HS-27A (cell line): ENCODE results near the gene ZNF385D.

Experiments used
- DNase-seq: peaks from one replicate; pipeline ENCODE4 v3.0.0-alpha.2; 2012; ENCODE audit warnings: low read depth, missing footprints

Gene ZNF385D

GRCh38 chr3:21670386-21670785, 80.6 kb downstream of the ZNF385D start:
- no peak for DNase-seq

- DNase-seq, result no peak
Observed at GRCh38 chr3:21668012-21668411, 83.0 kb downstream of the ZNF385D start.

DNA sequence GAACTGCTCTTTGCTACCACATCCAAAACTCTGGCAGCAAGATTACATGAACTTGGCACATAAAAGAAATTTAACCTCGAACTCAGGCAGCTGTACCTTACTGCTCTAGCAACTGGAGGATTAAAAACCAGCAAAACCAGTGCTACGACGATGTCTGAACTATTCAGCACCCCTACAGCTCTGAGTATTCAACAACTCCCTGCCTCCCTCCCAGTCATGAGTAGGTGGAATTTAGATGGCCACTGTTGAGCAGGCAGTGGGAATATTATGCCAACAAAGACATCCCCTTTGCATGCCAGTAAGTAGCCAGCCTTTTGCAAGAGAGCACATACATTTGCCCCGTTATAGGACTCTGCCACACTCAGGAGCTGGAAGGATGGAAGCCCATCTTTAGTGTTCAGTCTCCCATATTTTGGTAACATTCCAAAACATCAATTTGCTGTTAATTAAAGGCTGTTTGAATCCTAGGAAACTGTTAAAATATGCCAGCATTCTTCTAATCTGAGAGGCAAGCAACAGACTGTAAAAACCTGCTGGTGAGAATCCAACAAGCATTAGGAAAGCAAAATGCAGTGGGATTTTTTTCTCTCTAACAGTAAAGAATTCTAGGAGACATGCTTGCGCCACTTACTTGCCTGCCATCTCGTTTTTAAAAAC, 85.4 kb downstream of the ZNF385D start:
- no peak for DNase-seq

DNA sequence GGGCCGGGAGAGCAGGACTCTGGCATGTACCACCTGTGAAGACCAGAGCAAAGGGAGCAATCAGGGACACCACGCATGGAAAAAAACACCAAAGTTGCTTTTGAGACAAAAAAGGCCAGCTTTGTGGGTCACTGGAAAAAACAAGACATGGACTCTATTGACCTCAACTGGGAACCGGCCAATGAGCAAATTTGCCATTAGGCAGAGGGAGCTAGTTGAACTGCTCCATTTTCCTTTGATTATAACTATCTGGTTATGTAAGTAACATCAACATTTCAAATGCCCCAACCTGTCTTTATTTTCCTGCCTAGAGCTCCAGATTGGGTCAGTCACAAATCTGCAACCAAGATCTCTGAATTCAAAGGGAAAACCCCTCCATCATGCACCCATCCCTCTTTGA, 86.0 kb downstream of the ZNF385D start:
- DNase-seq, result no peak

DNA sequence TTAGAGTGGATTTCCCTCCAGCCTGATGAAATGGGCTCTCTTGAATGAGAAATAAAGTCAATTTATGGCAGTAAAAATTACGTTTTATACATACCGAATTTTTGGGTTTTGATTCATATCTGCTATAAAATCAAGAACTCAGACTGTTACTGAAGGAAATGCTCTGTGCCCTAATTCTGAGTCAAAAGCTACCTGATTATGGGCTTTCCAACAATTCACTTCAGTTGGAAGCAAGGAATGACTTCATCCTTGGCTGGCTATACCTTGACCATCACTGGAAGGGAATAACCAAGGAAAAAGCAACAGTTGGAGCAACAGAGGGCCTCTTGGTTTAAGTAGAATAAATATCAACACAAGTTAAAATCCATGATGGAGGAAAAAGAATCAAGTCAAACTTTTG, 88.6 kb downstream of the ZNF385D start:
- no peak for DNase-seq

GRCh38 chr3:21654662-21655061, 96.3 kb downstream of the ZNF385D start:
- peak; percentile 33 for DNase-seq

DNA sequence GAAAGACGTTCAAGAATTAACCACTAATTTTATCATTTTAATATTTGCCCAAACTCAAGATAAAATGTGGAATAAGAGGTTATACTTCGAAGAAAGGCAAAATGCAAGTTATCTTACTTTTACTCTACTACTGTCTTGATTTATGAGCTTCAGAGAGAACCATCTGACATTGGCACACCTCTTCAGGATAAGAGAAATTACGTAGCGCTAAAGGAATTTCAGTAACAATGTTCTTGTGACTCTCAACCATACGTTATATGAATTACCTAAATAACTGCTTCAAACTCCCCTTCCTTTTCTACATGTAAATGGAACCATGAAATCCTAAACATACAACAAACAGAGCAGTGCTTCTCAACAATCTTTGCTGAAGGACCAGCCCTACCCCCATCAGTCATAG, 96.8 kb downstream of the ZNF385D start:
- no peak for DNase-seq

- DNase-seq, result no peak
Observed at GRCh38 chr3:21649519-21649918, 101.5 kb downstream of the ZNF385D start.

- no peak for DNase-seq
Observed at GRCh38 chr3:21647961-21648360, 103.0 kb downstream of the ZNF385D start.

DNA sequence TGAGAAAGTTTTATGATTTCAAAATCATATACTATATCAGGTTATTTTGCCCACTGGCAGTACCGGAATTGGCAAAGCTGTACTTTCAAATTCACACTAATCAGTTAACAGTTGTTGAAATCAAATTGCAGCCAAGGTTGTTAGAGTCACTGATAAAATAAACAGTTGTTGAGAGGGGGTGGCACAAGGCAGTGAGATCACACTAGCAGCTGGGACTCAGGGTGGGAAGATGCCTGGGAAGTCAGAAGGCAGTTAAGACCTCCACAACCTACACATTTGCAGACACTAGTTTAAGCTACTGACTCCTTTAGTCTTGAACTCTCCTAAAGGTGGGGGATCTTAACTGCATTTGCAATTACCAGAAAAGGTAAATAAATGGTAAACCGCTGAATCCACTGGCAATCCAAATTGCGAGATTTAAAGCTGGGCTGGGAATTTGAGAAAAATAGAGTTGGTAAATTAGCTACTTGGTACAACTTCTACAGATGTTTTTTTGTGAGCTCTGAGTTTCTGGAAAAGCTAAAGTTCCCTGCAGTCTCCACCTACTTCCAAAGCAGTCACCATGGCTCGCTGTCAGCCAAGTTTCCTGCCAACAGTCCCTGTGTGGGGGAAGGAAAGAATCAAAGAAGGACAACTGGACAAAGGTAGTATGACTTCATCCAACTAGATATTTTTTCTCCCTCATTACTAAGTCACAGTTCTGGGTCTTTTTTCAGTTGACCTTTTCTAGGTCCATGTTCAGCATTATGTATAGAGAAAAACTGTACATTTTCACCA, 105.7 kb downstream of the ZNF385D start:
- no peak for DNase-seq

- DNase-seq, result no peak
Observed at GRCh38 chr3:21644268-21644667, 106.7 kb downstream of the ZNF385D start.

GRCh38 chr3:21643752-21644151, 107.3 kb downstream of the ZNF385D start:
- DNase-seq, result no peak

DNA sequence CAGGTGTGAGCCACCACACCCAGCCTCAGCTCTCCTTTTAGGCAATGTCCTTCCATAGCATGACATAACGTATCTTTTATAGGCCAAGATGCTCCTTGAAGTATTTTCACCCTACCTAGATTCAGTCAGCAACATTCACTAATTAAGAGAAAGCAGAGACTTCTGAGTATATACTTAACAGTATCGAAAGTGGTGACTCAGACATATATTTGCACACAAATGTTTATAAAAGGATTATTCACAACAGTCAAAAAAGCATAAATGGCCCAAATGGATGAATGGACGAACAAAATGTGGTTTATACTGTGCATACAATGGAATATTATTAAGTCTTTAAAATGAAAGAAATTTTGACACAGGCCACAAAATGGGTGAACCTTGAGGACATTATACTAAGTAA, 108.6 kb downstream of the ZNF385D start:
- DNase-seq, result no peak

- DNase-seq, result no peak
Observed at GRCh38 chr3:21641959-21642358, 109.1 kb downstream of the ZNF385D start.

DNA sequence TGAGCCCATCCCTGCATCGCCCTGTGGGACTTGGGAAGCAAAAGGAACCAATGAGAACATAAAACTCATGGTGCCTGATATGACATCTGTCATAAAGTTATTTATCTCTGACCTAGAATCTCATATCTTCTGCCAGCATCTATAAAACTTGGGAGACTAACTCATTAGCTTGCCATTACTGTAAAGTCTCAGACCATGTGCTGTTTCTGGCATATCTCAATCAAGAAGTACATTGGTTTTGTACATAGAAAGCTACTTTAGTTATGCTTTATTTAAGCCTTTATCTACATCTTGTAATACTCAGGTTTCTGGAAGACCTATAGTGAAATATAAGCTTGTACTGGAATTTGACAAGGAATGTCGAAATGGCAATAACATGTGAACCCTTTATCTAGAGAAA, 112.5 kb downstream of the ZNF385D start:
- no peak for DNase-seq

DNA sequence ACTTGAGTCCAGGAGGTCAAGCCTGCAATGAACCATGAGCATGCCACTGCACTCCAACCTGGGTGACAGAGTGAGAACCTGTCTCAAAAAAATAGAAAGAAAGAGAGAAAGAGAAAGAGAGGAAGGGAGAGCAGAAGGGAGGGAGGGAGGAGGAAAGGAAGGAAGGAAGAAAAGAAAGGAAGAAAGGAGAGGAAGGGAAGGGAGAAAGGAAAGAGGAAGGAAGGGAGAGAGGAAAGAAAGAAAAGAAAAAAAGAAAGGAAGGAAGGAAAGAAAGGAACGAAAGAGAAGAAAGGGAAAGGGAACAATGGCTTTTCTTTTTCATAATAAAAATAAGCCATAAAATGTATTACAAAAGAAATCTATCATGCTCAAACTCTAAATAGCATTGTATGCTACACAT, 116.9 kb downstream of the ZNF385D start:
- no peak for DNase-seq

GRCh38 chr3:21624524-21624923, 126.5 kb downstream of the ZNF385D start:
- DNase-seq, result no peak

DNA sequence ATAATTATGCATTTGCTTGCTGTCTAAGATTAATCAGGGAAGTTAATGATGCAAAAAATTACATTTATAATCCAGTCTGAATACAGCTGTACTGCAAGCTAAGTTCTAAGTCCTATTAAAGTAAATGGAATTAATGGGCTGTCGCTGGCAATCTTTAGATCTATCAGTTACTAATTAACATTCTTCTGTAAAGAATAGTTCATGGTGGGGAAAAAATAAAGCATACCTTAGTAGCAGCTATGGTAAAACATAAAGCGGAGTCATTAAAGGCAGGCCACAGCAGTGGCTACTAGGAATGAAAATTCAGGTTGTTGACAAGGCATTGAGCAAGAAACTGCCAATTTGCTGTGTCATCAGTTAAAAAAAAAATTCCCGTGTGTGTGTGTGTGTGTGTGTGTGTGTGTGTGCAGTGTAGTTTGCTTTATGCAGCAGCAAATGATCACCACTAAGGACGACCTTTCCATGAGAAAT, 129.8 kb downstream of the ZNF385D start:
- DNase-seq, result peak; percentile 5

- no peak for DNase-seq
Observed at GRCh38 chr3:21620511-21621155, 130.4 kb downstream of the ZNF385D start.

DNA sequence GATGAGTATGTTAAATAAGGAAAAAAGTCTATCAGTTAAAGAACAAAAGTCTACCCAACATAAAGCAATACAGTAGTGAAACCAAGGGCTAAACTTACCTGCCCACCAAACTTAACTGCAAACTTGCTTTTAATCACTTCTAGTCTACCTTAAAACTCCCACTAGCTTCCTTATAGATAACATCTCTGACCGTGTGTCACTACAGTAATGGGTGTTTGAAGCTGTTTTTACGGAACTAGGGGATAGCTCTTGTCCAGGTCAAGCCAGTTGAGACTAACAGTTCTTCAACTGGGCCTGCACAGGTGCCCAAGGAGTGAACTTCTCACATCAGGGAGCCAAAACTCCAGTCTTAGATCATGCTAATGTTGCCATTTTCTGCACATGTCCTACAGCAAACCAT, 132.3 kb downstream of the ZNF385D start:
- DNase-seq, result no peak

- DNase-seq, result no peak
Observed at GRCh38 chr3:21613372-21614070, 137.5 kb downstream of the ZNF385D start.

- DNase-seq, result no peak
Observed at GRCh38 chr3:21601178-21601577, 149.8 kb downstream of the ZNF385D start.

GRCh38 chr3:21599890-21600289, 151.1 kb downstream of the ZNF385D start:
- no peak for DNase-seq
